ENCODE results near the gene SUDS3.

SUDS3 gene

GRCh38 chr12:118357257-118358007, 18.9 kb upstream of the SUDS3 start:
- DNase-seq (ENCODE audit: low read depth): no peak

GRCh38 chr12:118358008-118358359, 18.4 kb upstream of the SUDS3 start:
- no peak for DNase-seq (ENCODE audit: low read depth)

- no peak for DNase-seq (ENCODE audit: low read depth)
These were observed 17.5 kb upstream of the SUDS3 start for GRCh38 chr12:118358612-118359540.

GRCh38 chr12:118359541-118359915, 16.8 kb upstream of the SUDS3 start:
- DNase-seq (ENCODE audit: low read depth): no peak

- no peak for DNase-seq (ENCODE audit: low read depth)
These were observed 15.3 kb upstream of the SUDS3 start for GRCh38 chr12:118361092-118361404.

GRCh38 chr12:118361889-118362288, 14.5 kb upstream of the SUDS3 start:
- no peak for DNase-seq (ENCODE audit: low read depth)

- DNase-seq (ENCODE audit: low read depth): no peak
These were observed 7.5 kb upstream of the SUDS3 start for GRCh38 chr12:118368821-118369220.

GRCh38 chr12:118370601-118371000, 5.8 kb upstream of the SUDS3 start:
- no peak for DNase-seq (ENCODE audit: low read depth)

- DNase-seq (ENCODE audit: low read depth): no peak
These were observed 4.8 kb upstream of the SUDS3 start for GRCh38 chr12:118371321-118372282.

- peak; percentile 89 for DNase-seq (ENCODE audit: low read depth)
These were observed 3.5 kb upstream of the SUDS3 start, which contains the start of gene TAOK3 for GRCh38 chr12:118372541-118373495. TAOK3 (minus strand) TSS chr12:118372907; CDS start chr12:118255567, 117,340 bp downstream.

GRCh38 chr12:118373616-118374015, 2.7 kb upstream of the SUDS3 start:
- DNase-seq (ENCODE audit: low read depth): no peak

GRCh38 chr12:118374126-118374725, 2.1 kb upstream of the SUDS3 start:
- no peak for DNase-seq (ENCODE audit: low read depth)

GRCh38 chr12:118374909-118375308, 1.4 kb upstream of the SUDS3 start:
- DNase-seq (ENCODE audit: low read depth): no peak

GRCh38 chr12:118375348-118375747, 1.0 kb upstream of the SUDS3 start:
- DNase-seq (ENCODE audit: low read depth): no peak

- no peak for DNase-seq (ENCODE audit: low read depth)
These were observed 897 bp downstream of the SUDS3 start for GRCh38 chr12:118377021-118377883.

- DNase-seq (ENCODE audit: low read depth): no peak
These were observed 1.6 kb downstream of the SUDS3 start for GRCh38 chr12:118377884-118378470.

GRCh38 chr12:118391424-118391823, 15.1 kb downstream of the SUDS3 start:
- no peak for DNase-seq (ENCODE audit: low read depth)

- no peak for DNase-seq (ENCODE audit: low read depth)
These were observed 15.5 kb downstream of the SUDS3 start for GRCh38 chr12:118391836-118392235.
